ENCODE measurements around the gene ACAN. TPM values are rescaled to one million over a fixed set of nuclear protein-coding genes. Genes with fewer than 3 reads are reported as not detected.
A peak's percentile ranks its signal among the peaks of the same experiment; 100 is the strongest.

ACAN gene
- total RNA-seq, 1 experiment from 2014 or later, result 0.96 TPM

- DNase-seq (ENCODE audit: low read depth), result no peak
These were observed 98.4 kb downstream of the ACAN start for GRCh38 chr15:88901508-88902220.

- no peak for DNase-seq (ENCODE audit: low read depth)
These were observed 99.1 kb downstream of the ACAN start for GRCh38 chr15:88902221-88902835.

- no peak for DNase-seq (ENCODE audit: low read depth)
These were observed 99.6 kb downstream of the ACAN start for GRCh38 chr15:88902846-88903245.

GRCh38 chr15:88904257-88904623 is 101.0 kb downstream of the ACAN start:
- DNase-seq (ENCODE audit: low read depth), result no peak

- DNase-seq (ENCODE audit: low read depth), result peak; percentile 74
These were observed 101.5 kb downstream of the ACAN start for GRCh38 chr15:88904624-88905327.

- DNase-seq (ENCODE audit: low read depth), result no peak
These were observed 102.3 kb downstream of the ACAN start for GRCh38 chr15:88905576-88905975.

- no peak for DNase-seq (ENCODE audit: low read depth)
These were observed 102.9 kb downstream of the ACAN start for GRCh38 chr15:88906130-88906529.

GRCh38 chr15:88906551-88906950 is 103.3 kb downstream of the ACAN start:
- no peak for DNase-seq (ENCODE audit: low read depth)

- DNase-seq (ENCODE audit: low read depth), result no peak
These were observed 103.9 kb downstream of the ACAN start for GRCh38 chr15:88907111-88907510.

GRCh38 chr15:88908123-88908522 is 104.9 kb downstream of the ACAN start:
- no peak for DNase-seq (ENCODE audit: low read depth)

GRCh38 chr15:88908697-88909621 is 105.7 kb downstream of the ACAN start:
- no peak for DNase-seq (ENCODE audit: low read depth)

- no peak for DNase-seq (ENCODE audit: low read depth)
These were observed 107.0 kb downstream of the ACAN start for GRCh38 chr15:88909956-88910831.

- no peak for DNase-seq (ENCODE audit: low read depth)
These were observed 108.5 kb downstream of the ACAN start for GRCh38 chr15:88911766-88912118.

- peak; percentile 37 for DNase-seq (ENCODE audit: low read depth)
These were observed 109.3 kb downstream of the ACAN start for GRCh38 chr15:88912500-88912921.

GRCh38 chr15:88913017-88913849 is 110.0 kb downstream of the ACAN start, which contains the start of gene MFGE8:
MFGE8 (minus strand) TSS chr15:88913379; CDS start chr15:88913319, 60 bp downstream.
- DNase-seq (ENCODE audit: low read depth), result peak; percentile 70

GRCh38 chr15:88913850-88914169 is 110.6 kb downstream of the ACAN start:
- DNase-seq (ENCODE audit: low read depth), result no peak

- no peak for DNase-seq (ENCODE audit: low read depth)
These were observed 112.1 kb downstream of the ACAN start for GRCh38 chr15:88915354-88915753.

GRCh38 chr15:88917760-88918159 is 114.5 kb downstream of the ACAN start:
- no peak for DNase-seq (ENCODE audit: low read depth)

- DNase-seq (ENCODE audit: low read depth), result peak; percentile 99
These were observed 115.5 kb downstream of the ACAN start for GRCh38 chr15:88918738-88919137.

All from RPMI7951 (cell line).